ENCODE data around the gene PDE7B. TPM values are rescaled to one million over a fixed set of nuclear protein-coding genes. Genes with fewer than 3 reads are reported as not detected.

PDE7B gene
- 2.4 TPM for total RNA-seq

DNA sequence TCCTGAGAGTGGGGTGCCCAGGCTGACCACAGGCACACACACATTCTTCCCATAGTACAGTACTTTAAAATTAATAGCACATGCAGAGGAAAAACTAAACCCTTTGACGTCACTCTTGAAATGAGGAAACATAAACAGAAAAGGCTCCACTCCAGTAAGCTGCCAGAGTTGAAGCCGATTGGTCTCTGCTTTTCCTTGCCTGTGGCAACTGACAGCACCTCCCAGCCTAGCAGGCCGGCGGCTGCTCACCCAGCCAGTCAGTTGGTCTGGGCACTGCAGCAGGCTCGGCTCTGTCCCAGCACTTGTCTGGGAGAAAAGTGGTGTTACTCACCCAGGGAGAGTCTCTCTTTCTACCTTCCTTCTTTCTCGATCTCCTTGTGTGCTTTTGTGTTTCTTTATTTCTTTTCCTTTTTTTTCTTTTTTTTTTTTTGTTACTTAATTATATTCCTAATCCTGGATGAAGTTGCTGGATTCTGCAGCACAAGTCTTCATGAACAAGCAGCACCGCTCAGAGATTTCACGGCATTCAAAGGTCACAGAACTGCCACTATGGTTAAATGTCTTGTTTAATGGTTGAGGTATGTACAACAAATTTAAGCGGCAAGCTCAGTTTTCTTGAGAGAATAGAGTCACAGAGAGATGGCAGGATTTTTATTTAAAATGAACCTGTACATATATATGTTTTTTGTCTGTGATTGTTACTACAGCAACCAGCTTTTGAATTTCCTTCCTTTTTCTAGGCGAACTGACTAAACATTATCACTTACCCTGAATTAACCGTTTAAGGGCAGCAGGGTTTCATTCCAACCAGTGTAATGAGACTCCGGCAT lies at the start of gene PDE7B:
Gene PDE7B (plus strand): TSS at position 260 of the 830 bp plus-strand sequence.
- DNase-seq (ENCODE audit: low read depth in 2 of 3, low spot score in 2 of 3): peak; percentile 11 to 87 (median 79)

- no peak for DNase-seq (ENCODE audit: low read depth in 2 of 3, low spot score in 2 of 3)
Measured at GRCh38 chr6:135801755-135802465, 49.6 kb upstream of the PDE7B start.

GRCh38 chr6:135810486-135810885 lies 41.0 kb upstream of the PDE7B start:
- no peak for DNase-seq (ENCODE audit: low read depth in 2 of 3, low spot score in 2 of 3)

- DNase-seq (ENCODE audit: low read depth in 2 of 3, low spot score in 2 of 3): no peak
Measured at GRCh38 chr6:135811170-135811569, 40.3 kb upstream of the PDE7B start.

DNA sequence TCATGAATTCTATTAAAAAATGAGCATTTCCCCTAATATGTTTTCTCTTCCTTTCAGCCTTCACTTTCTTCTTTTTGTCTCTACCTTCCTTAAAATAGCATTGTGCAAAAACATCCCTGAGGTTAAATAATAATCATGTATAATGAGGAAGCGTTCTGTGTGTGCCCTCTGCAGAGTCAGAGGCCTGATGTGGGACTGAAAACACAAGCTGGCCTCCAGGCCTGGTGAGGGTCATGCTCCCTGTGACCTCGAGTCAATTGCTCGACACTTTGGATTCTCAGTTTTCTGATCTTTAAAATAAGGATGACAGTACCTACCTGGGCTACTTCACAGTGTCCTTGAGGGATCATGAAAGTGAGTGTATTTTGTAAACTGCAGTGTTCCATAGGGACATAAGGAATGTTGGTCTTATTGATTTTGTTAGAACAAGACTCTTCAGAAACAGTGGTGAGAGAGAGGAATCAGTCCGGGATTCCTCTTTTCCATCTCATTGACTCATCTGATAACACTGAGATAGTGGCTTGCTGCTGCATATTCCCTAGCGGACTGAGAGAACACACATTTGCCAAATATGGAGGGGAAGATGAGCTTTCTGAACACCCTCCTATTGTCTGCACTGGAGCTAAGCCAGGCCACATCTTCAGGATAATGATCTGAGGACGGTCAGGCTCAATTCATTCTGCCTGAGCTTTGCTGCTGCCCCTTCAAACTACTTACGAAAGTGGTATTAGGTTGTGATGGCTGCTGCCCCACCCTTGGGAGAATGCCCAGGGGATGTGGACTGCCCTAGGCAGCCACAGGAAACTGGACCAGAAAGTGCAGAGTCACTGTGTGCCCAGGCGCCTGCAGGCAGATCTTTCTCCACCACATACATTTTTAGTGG lies 39.6 kb upstream of the PDE7B start:
- peak in 2 of 3 donors; percentile 18 to 59 for DNase-seq (ENCODE audit: low read depth in 2 of 3, low spot score in 2 of 3)

DNA sequence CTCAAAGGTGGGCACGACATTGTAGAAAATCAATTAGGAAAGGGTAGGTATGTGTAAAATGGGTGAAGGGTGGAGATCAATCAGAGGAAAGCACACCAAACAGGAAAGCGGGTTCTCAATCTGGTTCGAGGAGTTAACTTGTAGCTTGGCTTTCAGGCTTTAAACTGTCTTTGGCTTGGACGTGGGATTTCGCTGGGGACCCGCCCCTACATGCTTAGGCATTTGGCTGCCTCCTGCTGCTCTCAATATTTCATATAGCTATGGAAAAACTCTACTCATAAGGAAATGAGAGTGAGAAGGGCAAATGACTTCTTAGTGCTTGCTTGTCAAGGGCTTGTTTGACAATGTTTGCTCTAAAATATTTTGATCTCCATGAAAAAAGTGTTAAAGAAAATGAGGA lies 38.1 kb upstream of the PDE7B start:
- no peak for DNase-seq (ENCODE audit: low read depth in 2 of 3, low spot score in 2 of 3)

DNA sequence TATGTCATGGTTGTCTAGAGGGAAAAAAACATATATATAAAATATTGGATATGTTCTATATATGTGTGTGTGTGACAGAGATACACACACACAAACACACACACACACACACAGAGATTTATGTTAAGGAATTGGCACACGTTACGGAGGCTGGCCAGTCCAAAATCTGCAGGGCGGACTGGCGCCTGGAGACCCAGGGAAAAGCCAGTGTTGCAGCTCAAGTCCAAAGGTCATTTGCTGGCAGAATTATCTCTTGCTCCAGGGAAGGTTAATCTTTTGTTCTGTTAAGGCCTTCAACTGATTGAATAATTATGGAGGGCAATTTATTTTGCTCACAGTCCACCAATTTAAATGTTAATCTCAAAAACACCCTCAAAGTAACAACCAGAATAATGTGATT lies 37.5 kb upstream of the PDE7B start:
- DNase-seq (ENCODE audit: low read depth in 2 of 3, low spot score in 2 of 3): no peak

- no peak for DNase-seq (ENCODE audit: low read depth in 2 of 3, low spot score in 2 of 3)
Measured at GRCh38 chr6:135815216-135815615, 36.3 kb upstream of the PDE7B start.

DNA sequence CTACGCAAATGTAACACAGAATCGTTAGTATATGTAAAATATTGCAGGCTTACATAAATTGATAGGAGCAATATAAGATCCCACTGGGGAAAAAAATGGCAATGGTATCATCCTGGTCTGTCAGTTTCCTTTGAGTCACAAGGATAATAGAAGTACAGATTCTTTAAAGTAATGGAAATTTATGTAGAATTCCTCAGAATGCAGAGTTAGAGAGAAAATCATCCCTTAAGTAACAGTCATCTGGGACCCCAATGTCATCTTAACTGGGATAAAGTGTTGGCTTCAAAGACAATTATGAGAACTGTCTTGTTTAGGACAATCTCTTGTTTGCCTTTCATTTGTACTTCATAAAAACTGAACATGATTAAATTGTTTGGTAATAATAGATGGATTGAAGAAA lies 34.5 kb upstream of the PDE7B start:
- DNase-seq (ENCODE audit: low read depth in 2 of 3, low spot score in 2 of 3): no peak

- DNase-seq (ENCODE audit: low read depth in 2 of 3, low spot score in 2 of 3): no peak
Measured at GRCh38 chr6:135819665-135820064, 31.8 kb upstream of the PDE7B start.

DNA sequence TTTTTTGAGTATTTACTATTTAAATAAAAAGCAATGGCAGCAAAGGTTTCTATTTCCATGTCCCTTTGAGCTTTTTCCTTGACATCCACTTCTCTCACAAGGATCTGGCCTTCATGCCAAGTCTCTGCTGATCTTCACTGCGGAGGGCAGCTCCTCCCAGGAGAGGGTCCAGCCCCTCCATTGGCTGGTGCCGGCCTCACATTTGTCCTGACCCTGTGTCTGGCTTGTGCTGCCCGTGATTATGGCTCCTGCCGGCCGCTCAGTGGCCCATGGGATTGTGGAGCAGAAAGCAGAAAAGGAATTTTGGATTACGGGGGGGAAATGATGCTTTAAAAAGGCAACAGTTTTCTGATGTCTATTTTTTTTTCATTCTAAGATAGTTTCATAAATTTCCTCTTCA lies 31.2 kb upstream of the PDE7B start:
- DNase-seq (ENCODE audit: low read depth in 2 of 3, low spot score in 2 of 3): no peak

- no peak for DNase-seq (ENCODE audit: low read depth in 2 of 3, low spot score in 2 of 3)
Measured at GRCh38 chr6:135823851-135824250, 27.6 kb upstream of the PDE7B start.

DNA sequence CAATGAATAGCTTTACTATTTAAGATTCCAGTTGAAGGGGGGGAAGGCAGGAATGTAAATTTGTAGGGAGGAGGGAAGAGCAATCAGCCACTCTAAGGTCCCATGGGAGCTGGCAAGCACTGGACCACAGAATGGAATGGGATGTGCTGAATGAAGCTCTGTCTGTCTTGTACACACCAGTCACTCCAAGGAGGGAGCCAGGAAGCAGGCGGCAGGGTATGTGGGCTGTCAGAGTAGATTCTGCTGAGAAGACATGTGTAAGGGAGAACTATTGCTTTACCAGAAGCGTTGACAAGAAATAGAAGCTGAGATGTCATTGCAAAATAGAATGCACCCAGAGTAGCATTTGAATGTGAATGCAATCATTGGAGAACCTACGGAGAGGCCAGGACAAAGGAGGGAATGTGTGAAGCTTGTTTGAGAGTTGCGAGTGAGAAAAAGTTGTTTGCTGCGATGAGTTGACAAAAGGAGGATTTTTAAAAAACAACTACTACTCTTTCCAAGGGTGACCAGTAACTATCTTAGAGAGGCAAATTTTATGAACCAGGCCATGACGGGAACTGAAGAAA lies 25.2 kb upstream of the PDE7B start:
- DNase-seq (ENCODE audit: low read depth in 2 of 3, low spot score in 2 of 3): no peak

- no peak for DNase-seq (ENCODE audit: low read depth in 2 of 3, low spot score in 2 of 3)
Measured at GRCh38 chr6:135828021-135828420, 23.5 kb upstream of the PDE7B start.

- no peak for DNase-seq (ENCODE audit: low read depth in 2 of 3, low spot score in 2 of 3)
Measured at GRCh38 chr6:135830452-135830881, 21.0 kb upstream of the PDE7B start.

- no peak for DNase-seq (ENCODE audit: low read depth in 2 of 3, low spot score in 2 of 3)
Measured at GRCh38 chr6:135831016-135831415, 20.5 kb upstream of the PDE7B start.

GRCh38 chr6:135832166-135832565 lies 19.3 kb upstream of the PDE7B start:
- no peak for DNase-seq (ENCODE audit: low read depth in 2 of 3, low spot score in 2 of 3)

DNA sequence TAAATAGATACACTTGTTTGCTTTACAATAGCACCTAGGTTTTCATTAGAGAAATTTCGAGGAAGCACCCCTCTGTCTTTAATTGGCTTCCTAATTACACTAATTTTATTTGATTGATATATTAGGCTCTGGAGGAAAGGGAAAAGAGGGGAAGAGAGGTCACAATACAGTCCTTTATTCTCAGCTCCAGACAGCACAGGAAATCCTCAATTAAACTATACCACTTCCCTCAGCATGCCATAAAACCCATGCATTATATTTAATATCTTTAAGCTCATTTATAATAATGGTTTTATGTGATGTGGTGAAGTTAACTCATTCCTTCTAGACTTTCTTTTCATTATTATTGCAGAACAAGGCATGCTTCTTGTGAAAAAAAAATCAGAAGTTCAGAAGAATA lies 17.7 kb upstream of the PDE7B start:
- no peak for DNase-seq (ENCODE audit: low read depth in 2 of 3, low spot score in 2 of 3)

GRCh38 chr6:135837735-135838449 lies 13.6 kb upstream of the PDE7B start:
- no peak for DNase-seq (ENCODE audit: low read depth in 2 of 3, low spot score in 2 of 3)

- no peak for DNase-seq (ENCODE audit: low read depth in 2 of 3, low spot score in 2 of 3)
Measured at GRCh38 chr6:135839121-135839520, 12.4 kb upstream of the PDE7B start.

All from hematopoietic multipotent progenitor cell (in vitro differentiated cells).